PC-3 (cell line): ENCODE results near the gene LRPAP1.

Source experiments
- EZH2 ChIP-seq: fragments of 300-600 bp; sonication (generic); IDR thresholded peaks from one replicate; pipeline ENCODE4 v1.6.1; 2017; ENCODE audit warnings: antibody characterized with exemption, mild to moderate bottlenecking, low read length; ENCODE audit not compliant: unreplicated experiment
- TF ChIP-seq, protein P1 (sequence below): fragments of 300-600 bp; sonication (generic); conservative IDR thresholded peaks from 2 replicates; pipeline ENCODE4 v1.5.1; 2017; ENCODE audit warnings: antibody characterized with exemption, low read depth, mild to moderate bottlenecking, low read length

DNA sequence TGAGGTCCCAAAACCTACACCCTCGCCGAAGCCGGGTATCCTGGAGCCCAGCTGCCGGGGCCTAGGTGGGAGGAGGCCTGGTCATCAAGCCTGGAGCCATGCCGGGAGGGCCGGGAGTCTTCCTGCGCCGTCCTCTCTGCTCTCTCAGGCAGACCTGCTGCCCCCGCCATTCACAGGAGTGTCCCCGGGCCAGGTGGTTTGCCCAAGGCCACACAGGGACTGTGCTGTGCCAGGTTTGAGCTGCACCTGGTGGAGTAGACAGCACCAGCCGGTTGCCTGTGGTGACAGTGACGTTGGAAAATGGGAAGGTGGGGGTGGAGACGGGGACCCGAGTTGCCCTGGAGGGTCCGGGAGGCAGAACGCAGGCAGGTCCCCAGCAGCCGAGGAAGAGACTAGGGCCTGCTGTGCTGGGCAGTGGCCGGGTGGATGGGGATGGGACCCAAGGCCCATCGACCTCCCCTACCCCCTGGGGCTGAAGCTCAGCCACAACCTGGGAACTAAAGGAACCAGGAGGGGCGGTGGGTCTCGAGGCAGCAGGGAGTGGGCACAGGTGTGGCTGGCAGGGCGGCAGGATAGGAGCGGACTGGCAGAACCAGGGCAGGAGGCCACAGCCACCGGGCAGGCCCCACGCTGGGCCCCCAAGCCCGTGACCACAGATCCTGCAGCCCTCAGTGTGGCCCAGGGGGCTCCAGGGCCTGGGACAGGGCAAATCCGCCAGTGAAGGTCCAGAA, 59.6 kb downstream of the LRPAP1 start:
- TF ChIP-seq, protein P1, sequence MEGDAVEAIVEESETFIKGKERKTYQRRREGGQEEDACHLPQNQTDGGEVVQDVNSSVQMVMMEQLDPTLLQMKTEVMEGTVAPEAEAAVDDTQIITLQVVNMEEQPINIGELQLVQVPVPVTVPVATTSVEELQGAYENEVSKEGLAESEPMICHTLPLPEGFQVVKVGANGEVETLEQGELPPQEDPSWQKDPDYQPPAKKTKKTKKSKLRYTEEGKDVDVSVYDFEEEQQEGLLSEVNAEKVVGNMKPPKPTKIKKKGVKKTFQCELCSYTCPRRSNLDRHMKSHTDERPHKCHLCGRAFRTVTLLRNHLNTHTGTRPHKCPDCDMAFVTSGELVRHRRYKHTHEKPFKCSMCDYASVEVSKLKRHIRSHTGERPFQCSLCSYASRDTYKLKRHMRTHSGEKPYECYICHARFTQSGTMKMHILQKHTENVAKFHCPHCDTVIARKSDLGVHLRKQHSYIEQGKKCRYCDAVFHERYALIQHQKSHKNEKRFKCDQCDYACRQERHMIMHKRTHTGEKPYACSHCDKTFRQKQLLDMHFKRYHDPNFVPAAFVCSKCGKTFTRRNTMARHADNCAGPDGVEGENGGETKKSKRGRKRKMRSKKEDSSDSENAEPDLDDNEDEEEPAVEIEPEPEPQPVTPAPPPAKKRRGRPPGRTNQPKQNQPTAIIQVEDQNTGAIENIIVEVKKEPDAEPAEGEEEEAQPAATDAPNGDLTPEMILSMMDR = no peak
- no peak for TF ChIP-seq EZH2
